Right lobe of liver (tissue), 6 donors: Measurements from ENCODE around the gene SERPINB10. TPM values are rescaled to one million over a fixed set of nuclear protein-coding genes. Genes with fewer than 3 reads are reported as not detected.

Source experiments
- ATAC-seq, 4 donors: fragments of 200-7000 bp; cut with Tn5 transposase; one replicate each; pipeline ENCODE4 v1.9.1; 2020; ENCODE audit warnings: mild to moderate bottlenecking in 4 of 4, moderate library complexity in 4 of 4
- DNase-seq, 3 donors: peaks; one replicate each; pipeline ENCODE4 v3.0.0-alpha.2; 2020
- H3K27ac ChIP-seq, 3 donors: fragments of 200-600 bp; one replicate each; pipeline ENCODE4 v1.8.0; 2022
- H3K27me3 ChIP-seq, 2 donors: fragments of 200-600 bp; one replicate each; pipeline ENCODE4 v1.8.0; 2022
- H3K36me3 ChIP-seq, 4 donors: fragments of 200-600 bp; sonication (generic) in 1 of 4; one replicate each; pipeline versions ENCODE4 v1.5.1 to v1.8.0; 2017 to 2022; ENCODE audit warnings: control low read depth in 1 of 4
- H3K4me1 ChIP-seq, 4 donors: fragments of 200-600 bp; sonication (generic) in 1 of 4; one replicate each; pipeline versions ENCODE4 v1.5.1 to v1.8.0; 2017 to 2022; ENCODE audit warnings: control low read depth in 1 of 4
- H3K4me3 ChIP-seq, 3 donors: fragments of 200-600 bp; one replicate each; pipeline ENCODE4 v1.8.0; 2022
- H3K9me3 ChIP-seq, 4 donors: fragments of 200-600 bp; sonication (generic) in 1 of 4; one replicate each; pipeline versions ENCODE4 v1.5.1 to v1.8.0; 2017 to 2022; ENCODE audit warnings: control low read depth in 1 of 4
- POLR2A ChIP-seq: fragments of 450-650 bp; IDR thresholded peaks from one replicate; pipeline ENCODE4 v1.6.1; 2017; ENCODE audit warnings: antibody characterized with exemption, mild to moderate bottlenecking
- WGBS: methylation state at CpG from one replicate; pipeline ENCODE4 v1.1.6; 2018; ENCODE audit warnings: low coverage, low lambda C conversion rate; ENCODE audit not compliant: insufficient coverage; ENCODE audit errors: missing lambda C conversion rate; 5-methylcytosine and 5-hydroxymethylcytosine counted together
- intact Hi-C, 2 donors: fragments of 100-400 bp; cut with DNase I; formaldehyde crosslinking; loops; one replicate each; pipeline versions ENCODE4 v1.11.2 to v1.14.1; 2022
- total RNA-seq, 6 experiments: library from RNA; depleted of rRNA in 2 of 6; stranded (reverse); fragments of >200 nt in 2 of 6; fragmentation: NEBNext Ultra II Directional in 3 of 6; extraction: Animal tissue kit (Norgen Biotek cat#: 25700) in 3 of 6; gene quantifications; one replicate each; pipeline versions ENCODE4 v1.1.0 to v1.2.4, GENCODE V29; 2016 to 2023
- TF ChIP-seq, protein P1 (sequence below), 4 donors: fragments of 200-600 bp in 3 of 4; fragments of 450-650 bp in 1 of 4; IDR thresholded peaks; one replicate each; pipeline versions ENCODE4 v1.5.1 to v1.8.0; 2016 to 2022; ENCODE audit warnings: antibody characterized with exemption in 4 of 4, mild to moderate bottlenecking in 2 of 4
- donor health status: DM: no; HTN: yes; CAD: no.
- donor health status: DM: no; HTN: no; CAD: no.
- donor health status: DM: no; HTN: no; CAD: no.
- donor health status: DM: no; HTN: yes; CAD: no.
- donor health status: DM: no; HTN: yes; CAD: no.

Gene SERPINB10
- total RNA-seq, 6 experiments from 2014 or later: 0.24 TPM; not detected in 5

DNA sequence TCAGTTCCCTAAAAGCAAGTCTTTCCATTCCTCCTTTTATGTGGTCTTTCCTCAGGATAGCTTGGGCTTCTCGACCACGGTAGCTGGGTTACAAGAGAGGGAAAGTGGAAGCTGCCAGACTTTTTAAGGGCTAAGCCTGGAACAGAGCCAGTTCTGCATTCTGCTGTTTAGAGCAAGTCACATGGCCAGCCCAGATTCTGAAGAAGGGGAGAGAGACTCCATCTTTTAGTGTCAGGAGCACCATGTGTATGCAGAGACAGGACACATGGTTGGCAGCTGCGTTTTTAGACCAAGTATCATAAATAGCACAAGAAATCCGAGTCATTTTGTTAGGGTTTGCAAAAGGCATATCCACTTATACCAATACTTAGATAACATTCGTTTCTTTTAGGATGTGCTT is 46.1 kb downstream of the SERPINB10 start:
- Histone ChIP-seq H3K27me3 (no peaks in the 10 kb centered on the region), H3K36me3 (no peaks in the 10 kb centered on the region), H3K9me3 (no peaks in the 10 kb centered on the region), H3K4me1 (peaks cover 0 to 6% (median 0%) of the 10 kb centered on the region in 4 donors), H3K27ac (no peak overlapping the region), H3K4me3 (no peak overlapping the region)
- 56% methylated on average over 5 of the region's 5 CpGs for WGBS
- no peak for DNase-seq
- intact Hi-C loops: no loop called here
- TF ChIP-seq POLR2A: no peak
- no peak for ATAC-seq

DNA sequence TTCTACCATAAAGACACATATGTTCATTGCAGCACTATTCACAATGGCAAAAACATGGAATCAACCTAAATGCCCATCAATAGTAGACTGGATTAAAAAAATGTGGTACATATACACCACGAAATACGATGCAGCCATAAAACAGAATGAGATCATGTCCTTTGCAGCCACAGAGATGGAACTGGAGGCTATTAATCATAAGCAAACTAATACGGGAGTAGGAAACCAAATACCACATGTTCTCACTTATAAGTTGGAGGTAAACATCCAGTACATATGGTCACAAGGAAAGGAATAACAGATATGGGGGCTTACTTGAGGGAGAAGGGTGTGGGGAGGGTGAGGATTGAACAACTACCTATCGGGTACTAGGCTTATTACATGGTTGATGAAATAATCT is 49.0 kb downstream of the SERPINB10 start:
- TF ChIP-seq, protein P1, sequence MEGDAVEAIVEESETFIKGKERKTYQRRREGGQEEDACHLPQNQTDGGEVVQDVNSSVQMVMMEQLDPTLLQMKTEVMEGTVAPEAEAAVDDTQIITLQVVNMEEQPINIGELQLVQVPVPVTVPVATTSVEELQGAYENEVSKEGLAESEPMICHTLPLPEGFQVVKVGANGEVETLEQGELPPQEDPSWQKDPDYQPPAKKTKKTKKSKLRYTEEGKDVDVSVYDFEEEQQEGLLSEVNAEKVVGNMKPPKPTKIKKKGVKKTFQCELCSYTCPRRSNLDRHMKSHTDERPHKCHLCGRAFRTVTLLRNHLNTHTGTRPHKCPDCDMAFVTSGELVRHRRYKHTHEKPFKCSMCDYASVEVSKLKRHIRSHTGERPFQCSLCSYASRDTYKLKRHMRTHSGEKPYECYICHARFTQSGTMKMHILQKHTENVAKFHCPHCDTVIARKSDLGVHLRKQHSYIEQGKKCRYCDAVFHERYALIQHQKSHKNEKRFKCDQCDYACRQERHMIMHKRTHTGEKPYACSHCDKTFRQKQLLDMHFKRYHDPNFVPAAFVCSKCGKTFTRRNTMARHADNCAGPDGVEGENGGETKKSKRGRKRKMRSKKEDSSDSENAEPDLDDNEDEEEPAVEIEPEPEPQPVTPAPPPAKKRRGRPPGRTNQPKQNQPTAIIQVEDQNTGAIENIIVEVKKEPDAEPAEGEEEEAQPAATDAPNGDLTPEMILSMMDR (IDR thresholded peaks at IDR 0.05): no peak
- no peak for TF ChIP-seq POLR2A
- DNase-seq (no peak), ATAC-seq (no peak)
- intact Hi-C loops: no loop called here
- Histone ChIP-seq H3K27me3 (no peaks in the 10 kb centered on the region), H3K9me3 (no peaks in the 10 kb centered on the region), H3K27ac (no peak overlapping the region), H3K4me3 (no peak overlapping the region), H3K4me1 (no peaks in the 10 kb centered on the region), H3K36me3 (no peaks in the 10 kb centered on the region)
- 70% methylated on average over 4 of the region's 4 CpGs for WGBS

DNA sequence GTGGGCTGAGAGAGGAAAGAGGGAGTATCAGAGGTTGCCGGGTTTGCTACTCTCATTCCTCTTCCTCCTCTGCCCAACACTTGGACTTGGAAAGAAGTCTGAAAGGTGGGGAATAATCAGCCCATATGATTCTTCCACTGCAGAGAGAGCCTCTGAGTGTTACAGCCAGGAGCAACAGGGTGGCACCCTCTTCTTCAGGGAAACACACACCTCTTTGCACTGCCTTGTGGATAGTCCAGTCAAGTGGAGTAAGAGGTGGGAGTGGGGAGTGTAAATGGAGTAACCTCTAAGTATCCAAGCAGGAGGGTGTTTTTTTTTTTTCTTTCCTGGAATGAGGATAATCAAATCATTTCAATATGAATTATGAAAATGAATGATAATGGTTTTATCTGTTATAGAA is 53.1 kb downstream of the SERPINB10 start:
- TF ChIP-seq, protein P1 (IDR thresholded peaks at IDR 0.05): no peak
- no peak for TF ChIP-seq POLR2A
- no peak for DNase-seq
- Histone ChIP-seq H3K4me1 (peaks cover 0 to 25% (median 11%) of the 10 kb centered on the region in 4 donors), H3K27me3 (no peaks in the 10 kb centered on the region), H3K36me3 (no peaks in the 10 kb centered on the region), H3K4me3 (no peak overlapping the region), H3K9me3 (no peaks in the 10 kb centered on the region), H3K27ac (no peak overlapping the region)
- no peak for ATAC-seq
- intact Hi-C loops: no loop called here
- WGBS: 100% methylated on average over 1 of the region's 1 CpG

DNA sequence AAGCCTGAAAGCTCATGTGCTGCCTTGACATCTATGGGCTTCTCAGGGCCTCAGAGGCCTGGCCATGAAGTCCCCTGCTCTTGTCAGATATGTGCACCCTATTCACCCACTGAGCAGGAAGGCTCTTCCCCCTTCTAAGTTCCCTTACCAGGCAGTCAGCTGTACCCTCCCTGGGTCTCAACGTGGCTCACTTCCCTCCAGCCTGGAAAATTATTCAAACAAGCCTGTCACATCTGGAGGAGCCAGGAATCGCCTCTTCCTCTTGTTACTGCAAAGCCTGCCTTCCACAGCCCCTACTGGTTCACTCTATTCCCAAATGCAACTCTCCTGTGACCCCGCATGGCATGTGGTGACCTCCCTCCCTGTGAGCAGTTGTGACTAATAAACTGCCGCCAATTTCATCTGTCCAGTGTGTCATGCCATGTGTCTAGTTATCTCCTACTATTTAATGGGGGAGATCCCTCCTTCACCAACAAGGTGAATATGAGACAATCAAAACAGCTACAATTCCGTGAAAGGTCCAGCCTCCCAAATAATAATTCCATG is 53.8 kb downstream of the SERPINB10 start:
- Histone ChIP-seq H3K36me3 (no peaks in the 10 kb centered on the region), H3K4me1 (peaks cover 0 to 30% (median 11%) of the 10 kb centered on the region in 4 donors), H3K4me3 (no peak overlapping the region), H3K27me3 (no peaks in the 10 kb centered on the region), H3K27ac (no peak overlapping the region), H3K9me3 (no peaks in the 10 kb centered on the region)
- intact Hi-C loops: no loop called here
- DNase-seq: no peak
- no peak for TF ChIP-seq POLR2A
- TF ChIP-seq, protein P1 (IDR thresholded peaks at IDR 0.05): no peak
- ATAC-seq: no peak
- WGBS: 70% methylated on average over 5 of the region's 5 CpGs

DNA sequence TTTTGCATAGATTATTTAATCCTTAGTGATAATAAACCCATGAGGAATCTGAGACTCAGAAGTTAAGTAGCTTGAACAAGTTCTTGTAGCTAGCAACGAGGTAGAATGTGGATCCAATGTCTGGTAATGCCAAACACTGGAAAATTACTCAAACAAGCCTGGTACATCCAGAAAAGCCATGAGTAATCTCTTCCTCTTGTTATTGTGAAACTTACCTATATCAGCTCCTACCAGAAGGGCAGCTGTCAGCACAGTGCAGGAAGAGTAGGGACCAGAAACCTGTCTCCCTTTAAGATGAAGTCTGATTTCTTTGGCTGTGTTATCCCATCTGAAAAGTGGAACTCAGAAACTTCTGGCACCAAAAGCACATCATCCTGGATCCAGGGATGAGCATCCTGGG is 54.4 kb downstream of the SERPINB10 start:
- ATAC-seq (peak in 1 of 4 donors; percentile 57), DNase-seq (no peak)
- Histone ChIP-seq H3K36me3 (no peaks in the 10 kb centered on the region), H3K9me3 (no peaks in the 10 kb centered on the region), H3K27me3 (no peaks in the 10 kb centered on the region), H3K4me3 (no peak overlapping the region), H3K27ac (no peak overlapping the region), H3K4me1 (peaks cover 0 to 30% (median 11%) of the 10 kb centered on the region in 4 donors)
- TF ChIP-seq, protein P1 (IDR thresholded peaks at IDR 0.05): no peak
- TF ChIP-seq POLR2A: no peak
- intact Hi-C loops: no loop called here
- 30% methylated on average over 1 of the region's 1 CpG for WGBS
